ENCODE results near the gene UNC79.

DNA sequence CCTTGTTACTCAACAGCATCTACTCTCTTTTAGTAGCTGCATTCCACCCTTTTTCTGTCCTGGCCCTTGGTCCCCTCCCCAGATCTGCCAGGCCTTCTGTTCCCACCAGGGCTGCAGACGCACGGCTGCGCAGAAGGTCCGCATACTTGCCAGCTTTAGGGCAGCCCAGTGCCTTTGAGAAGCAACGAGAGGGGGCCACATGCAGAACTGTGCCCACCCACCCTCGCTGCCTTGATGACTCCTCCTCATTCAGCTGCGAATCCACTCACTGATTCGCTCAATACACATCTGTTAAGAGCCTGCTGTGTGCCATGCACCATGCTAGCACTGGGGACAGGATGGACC, 318.3 kb downstream of the UNC79 start:
- TF ChIP-seq CTCF (IDR thresholded peaks at IDR 0.05; ENCODE audit: low read length) (no peak), EZH2 (optimal IDR thresholded peaks at IDR 0.05; ENCODE audit: low read depth, low read length) (no peak), EZH2phosphoT487 (IDR thresholded peaks at IDR 0.05; ENCODE audit: low read length) (no peak)
